GM18951 (cell line): ENCODE data around the gene IL17D.
"Not testable (repeated sequence)": the region's sequence is repeated elsewhere in the genome, so short reads cannot be mapped to it uniquely, and the experiment has no call there.

ENCODE experiments used
- POLR2A ChIP-seq: IDR thresholded peaks from 4 replicates; pipeline ENCODE4 v1.6.1; 2011; ENCODE audit warnings: mild to moderate bottlenecking; ENCODE audit not compliant: insufficient read length, insufficient read depth; ENCODE audit errors: extremely low read depth
- in situ Hi-C: fragments of 300-500 bp; cut with MboI; formaldehyde crosslinking; loops from one replicate; pipeline ENCODE4 v1.12.0; 2022; ENCODE audit warnings: low sequenced_read_pairs, mixed read lengths, inconsistent platforms; ENCODE audit not compliant: unreplicated experiment

The IL17D gene

GRCh38 chr13:20740021-20740420 is 36.5 kb downstream of the IL17D start:
- TF ChIP-seq POLR2A: no peak
- in situ Hi-C loops: no loop called here

- in situ Hi-C loops: not testable (repeated sequence)
Observed at GRCh38 chr13:20743830-20744404, 40.4 kb downstream of the IL17D start.

- TF ChIP-seq POLR2A: no peak
- in situ Hi-C loops: no loop called here
Observed at GRCh38 chr13:20749377-20749776, 45.9 kb downstream of the IL17D start.

DNA sequence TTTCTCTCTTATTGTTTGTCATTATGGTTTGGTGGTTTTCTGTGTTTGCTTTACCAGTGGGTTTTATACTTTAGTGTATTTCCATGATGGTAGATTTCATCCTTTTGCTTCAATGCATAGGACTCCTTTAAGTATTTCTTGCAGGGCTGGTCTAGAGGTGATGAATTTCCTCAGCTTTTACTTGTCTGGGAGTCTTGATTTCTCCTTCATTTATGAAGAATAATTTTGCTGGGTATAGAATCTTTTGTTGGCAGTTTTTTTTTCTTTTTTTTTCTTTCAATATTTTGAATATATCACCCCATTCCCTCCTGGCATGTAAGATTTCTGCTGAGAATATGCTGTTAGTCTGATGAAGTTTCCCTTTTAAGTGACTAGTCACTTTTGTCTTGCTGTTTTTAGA is 50.5 kb downstream of the IL17D start:
- in situ Hi-C loops: no loop called here
- no peak for TF ChIP-seq POLR2A

- TF ChIP-seq POLR2A: no peak
- in situ Hi-C loops: no loop called here
Observed at GRCh38 chr13:20760872-20761271, 57.4 kb downstream of the IL17D start.

GRCh38 chr13:20767309-20767943 is 63.9 kb downstream of the IL17D start:
- in situ Hi-C loops: no loop called here

GRCh38 chr13:20769091-20769490 is 65.6 kb downstream of the IL17D start:
- in situ Hi-C loops: no loop called here
- no peak for TF ChIP-seq POLR2A

More at GRCh38 chr13:20767309-20767943, 63.9 kb downstream of the IL17D start:
- no peak for TF ChIP-seq POLR2A

- in situ Hi-C loops: no loop called here
- TF ChIP-seq POLR2A: no peak
Observed at GRCh38 chr13:20769834-20770233, 66.3 kb downstream of the IL17D start.
